ENCODE results near the gene NRBF2. TPM values are rescaled to one million over a fixed set of nuclear protein-coding genes. Genes with fewer than 3 reads are reported as not detected.

NRBF2 gene
- total and polyA plus RNA-seq, 2 experiments from 2014 or later = 22.9 to 38.3 TPM

DNA sequence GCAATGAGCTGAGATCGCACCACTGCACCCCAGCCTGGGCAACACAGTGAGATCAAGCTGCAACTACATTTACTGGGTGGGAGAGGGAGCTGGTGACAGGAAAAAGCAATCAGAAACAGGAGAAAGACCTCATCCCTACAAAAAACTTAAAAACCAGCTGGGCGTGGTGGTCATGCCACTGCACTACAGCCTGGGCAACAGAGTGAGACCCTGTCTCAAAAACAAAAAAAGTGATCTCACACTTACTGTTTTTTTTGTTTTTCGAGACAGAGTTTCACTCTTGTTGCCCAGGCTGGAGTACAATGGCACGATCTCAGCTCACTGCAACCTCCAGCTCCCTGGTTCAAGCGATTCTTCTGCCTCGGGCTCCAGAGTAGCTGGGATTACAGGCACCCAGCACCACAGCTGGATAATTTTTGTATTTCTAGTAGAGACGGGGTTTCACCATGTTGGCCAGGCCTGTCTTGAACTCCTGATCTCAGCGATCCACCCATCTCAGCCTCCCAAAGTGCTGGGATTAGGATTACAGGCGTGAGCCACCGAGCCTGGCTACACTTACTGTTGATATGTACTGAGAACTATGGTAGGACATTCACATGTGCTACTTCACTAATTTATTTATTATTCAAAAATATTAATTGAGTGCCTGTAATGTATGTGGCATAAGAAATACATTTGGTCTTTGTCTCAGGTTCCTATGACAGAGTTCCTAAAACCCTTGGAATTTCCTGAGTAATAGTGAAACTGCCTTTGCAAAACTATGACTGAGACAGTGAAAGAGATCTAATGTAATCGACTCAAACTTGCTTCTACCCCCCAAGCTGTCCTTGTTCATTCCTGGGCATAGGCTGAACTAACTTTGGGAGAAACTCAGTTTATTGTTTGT lies 27.7 kb upstream of the NRBF2 start:
- 0 out of 2 replicates have a peak overlapping the region, but pooled peaks have one; percentile 38 for H3K4me2 ChIP-seq
- peak overlapping the region; percentile 85 for H2AFZ ChIP-seq

More for the DNA sequence above, 27.7 kb upstream of the NRBF2 start:
- H3K4me1 ChIP-seq (ENCODE audit: insufficient read depth) = peaks cover 11% of the 10 kb centered on the region
- ATAC-seq = no peak
- no peaks in the 10 kb centered on the region for H3K36me3 ChIP-seq (ENCODE audit: insufficient read depth)
- no peak for DNase-seq (ENCODE audit: low spot score)
- Mint-ChIP-seq H3K27ac (no peak overlapping the region), H3K9me3 (no peaks in the 10 kb centered on the region; the same call in 1 of the 3 replicates), H3K27me3 (ENCODE audit: insufficient read depth, low read depth, poor library complexity) (peaks cover 5% of the 10 kb centered on the region), H3K4me3 (no peak overlapping the region), H3K4me1 (peaks cover 18% of the 10 kb centered on the region), H3K36me3 (ENCODE audit: low read depth) (no peaks in the 10 kb centered on the region)
- H3K27me3 ChIP-seq (ENCODE audit: insufficient read depth) = no peaks in the 10 kb centered on the region
- H3K4me3 ChIP-seq = no peak overlapping the region
- no peaks in the 10 kb centered on the region for H3K79me2 ChIP-seq (replicated peaks; ENCODE audit: insufficient read depth)
- no peaks in the 10 kb centered on the region for H3K9me2 ChIP-seq (ENCODE audit: insufficient read depth)
- no peak overlapping the region for H3K27ac ChIP-seq (ENCODE audit: low read depth)
- H4K20me1 ChIP-seq (replicated peaks; ENCODE audit: insufficient read depth) = no peaks in the 10 kb centered on the region
- no peaks in the 10 kb centered on the region for H3F3A ChIP-seq (replicated peaks; ENCODE audit: low read depth)
- TF ChIP-seq EZH2phosphoT487 (IDR thresholded peaks at IDR 0.05; ENCODE audit: unreplicated experiment) = no peak
- TF ChIP-seq STAT1 (IDR thresholded peaks at IDR 0.05; ENCODE audit: unreplicated experiment) = no peak
- TF ChIP-seq POLR2AphosphoS5 (IDR thresholded peaks at IDR 0.05; ENCODE audit: low read depth) = no peak
- TF ChIP-seq, protein P1, sequence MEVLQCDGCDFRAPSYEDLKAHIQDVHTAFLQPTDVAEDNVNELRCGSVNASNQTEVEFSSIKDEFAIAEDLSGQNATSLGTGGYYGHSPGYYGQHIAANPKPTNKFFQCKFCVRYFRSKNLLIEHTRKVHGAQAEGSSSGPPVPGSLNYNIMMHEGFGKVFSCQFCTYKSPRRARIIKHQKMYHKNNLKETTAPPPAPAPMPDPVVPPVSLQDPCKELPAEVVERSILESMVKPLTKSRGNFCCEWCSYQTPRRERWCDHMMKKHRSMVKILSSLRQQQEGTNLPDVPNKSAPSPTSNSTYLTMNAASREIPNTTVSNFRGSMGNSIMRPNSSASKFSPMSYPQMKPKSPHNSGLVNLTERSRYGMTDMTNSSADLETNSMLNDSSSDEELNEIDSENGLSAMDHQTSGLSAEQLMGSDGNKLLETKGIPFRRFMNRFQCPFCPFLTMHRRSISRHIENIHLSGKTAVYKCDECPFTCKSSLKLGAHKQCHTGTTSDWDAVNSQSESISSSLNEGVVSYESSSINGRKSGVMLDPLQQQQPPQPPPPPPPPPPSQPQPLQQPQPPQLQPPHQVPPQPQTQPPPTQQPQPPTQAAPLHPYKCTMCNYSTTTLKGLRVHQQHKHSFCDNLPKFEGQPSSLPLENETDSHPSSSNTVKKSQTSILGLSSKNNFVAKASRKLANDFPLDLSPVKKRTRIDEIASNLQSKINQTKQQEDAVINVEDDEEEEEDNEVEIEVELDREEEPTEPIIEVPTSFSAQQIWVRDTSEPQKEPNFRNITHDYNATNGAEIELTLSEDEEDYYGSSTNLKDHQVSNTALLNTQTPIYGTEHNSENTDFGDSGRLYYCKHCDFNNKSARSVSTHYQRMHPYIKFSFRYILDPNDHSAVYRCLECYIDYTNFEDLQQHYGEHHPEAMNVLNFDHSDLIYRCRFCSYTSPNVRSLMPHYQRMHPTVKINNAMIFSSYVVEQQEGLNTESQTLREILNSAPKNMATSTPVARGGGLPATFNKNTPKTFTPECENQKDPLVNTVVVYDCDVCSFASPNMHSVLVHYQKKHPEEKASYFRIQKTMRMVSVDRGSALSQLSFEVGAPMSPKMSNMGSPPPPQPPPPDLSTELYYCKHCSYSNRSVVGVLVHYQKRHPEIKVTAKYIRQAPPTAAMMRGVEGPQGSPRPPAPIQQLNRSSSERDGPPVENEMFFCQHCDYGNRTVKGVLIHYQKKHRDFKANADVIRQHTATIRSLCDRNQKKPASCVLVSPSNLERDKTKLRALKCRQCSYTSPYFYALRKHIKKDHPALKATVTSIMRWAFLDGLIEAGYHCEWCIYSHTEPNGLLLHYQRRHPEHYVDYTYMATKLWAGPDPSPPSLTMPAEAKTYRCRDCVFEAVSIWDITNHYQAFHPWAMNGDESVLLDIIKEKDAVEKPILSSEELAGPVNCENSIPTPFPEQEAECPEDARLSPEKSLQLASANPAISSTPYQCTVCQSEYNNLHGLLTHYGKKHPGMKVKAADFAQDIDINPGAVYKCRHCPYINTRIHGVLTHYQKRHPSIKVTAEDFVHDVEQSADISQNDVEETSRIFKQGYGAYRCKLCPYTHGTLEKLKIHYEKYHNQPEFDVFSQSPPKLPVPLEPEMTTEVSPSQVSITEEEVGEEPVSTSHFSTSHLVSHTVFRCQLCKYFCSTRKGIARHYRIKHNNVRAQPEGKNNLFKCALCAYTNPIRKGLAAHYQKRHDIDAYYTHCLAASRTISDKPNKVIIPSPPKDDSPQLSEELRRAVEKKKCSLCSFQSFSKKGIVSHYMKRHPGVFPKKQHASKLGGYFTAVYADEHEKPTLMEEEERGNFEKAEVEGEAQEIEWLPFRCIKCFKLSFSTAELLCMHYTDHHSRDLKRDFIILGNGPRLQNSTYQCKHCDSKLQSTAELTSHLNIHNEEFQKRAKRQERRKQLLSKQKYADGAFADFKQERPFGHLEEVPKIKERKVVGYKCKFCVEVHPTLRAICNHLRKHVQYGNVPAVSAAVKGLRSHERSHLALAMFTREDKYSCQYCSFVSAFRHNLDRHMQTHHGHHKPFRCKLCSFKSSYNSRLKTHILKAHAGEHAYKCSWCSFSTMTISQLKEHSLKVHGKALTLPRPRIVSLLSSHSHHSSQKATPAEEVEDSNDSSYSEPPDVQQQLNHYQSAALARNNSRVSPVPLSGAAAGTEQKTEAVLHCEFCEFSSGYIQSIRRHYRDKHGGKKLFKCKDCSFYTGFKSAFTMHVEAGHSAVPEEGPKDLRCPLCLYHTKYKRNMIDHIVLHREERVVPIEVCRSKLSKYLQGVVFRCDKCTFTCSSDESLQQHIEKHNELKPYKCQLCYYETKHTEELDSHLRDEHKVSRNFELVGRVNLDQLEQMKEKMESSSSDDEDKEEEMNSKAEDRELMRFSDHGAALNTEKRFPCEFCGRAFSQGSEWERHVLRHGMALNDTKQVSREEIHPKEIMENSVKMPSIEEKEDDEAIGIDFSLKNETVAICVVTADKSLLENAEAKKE (CRISPR knock-in tag; IDR thresholded peaks at IDR 0.05) = no peak
- TF ChIP-seq, protein P2, sequence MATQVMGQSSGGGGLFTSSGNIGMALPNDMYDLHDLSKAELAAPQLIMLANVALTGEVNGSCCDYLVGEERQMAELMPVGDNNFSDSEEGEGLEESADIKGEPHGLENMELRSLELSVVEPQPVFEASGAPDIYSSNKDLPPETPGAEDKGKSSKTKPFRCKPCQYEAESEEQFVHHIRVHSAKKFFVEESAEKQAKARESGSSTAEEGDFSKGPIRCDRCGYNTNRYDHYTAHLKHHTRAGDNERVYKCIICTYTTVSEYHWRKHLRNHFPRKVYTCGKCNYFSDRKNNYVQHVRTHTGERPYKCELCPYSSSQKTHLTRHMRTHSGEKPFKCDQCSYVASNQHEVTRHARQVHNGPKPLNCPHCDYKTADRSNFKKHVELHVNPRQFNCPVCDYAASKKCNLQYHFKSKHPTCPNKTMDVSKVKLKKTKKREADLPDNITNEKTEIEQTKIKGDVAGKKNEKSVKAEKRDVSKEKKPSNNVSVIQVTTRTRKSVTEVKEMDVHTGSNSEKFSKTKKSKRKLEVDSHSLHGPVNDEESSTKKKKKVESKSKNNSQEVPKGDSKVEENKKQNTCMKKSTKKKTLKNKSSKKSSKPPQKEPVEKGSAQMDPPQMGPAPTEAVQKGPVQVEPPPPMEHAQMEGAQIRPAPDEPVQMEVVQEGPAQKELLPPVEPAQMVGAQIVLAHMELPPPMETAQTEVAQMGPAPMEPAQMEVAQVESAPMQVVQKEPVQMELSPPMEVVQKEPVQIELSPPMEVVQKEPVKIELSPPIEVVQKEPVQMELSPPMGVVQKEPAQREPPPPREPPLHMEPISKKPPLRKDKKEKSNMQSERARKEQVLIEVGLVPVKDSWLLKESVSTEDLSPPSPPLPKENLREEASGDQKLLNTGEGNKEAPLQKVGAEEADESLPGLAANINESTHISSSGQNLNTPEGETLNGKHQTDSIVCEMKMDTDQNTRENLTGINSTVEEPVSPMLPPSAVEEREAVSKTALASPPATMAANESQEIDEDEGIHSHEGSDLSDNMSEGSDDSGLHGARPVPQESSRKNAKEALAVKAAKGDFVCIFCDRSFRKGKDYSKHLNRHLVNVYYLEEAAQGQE (IDR thresholded peaks at IDR 0.05; ENCODE audit: unreplicated experiment) = no peak
- no peak for TF ChIP-seq EZH2 (IDR thresholded peaks at IDR 0.05; ENCODE audit: low read depth, unreplicated experiment)
- no peak for TF ChIP-seq JUNB (IDR thresholded peaks at IDR 0.05; ENCODE audit: unreplicated experiment)
- no peak for TF ChIP-seq NANOG (IDR thresholded peaks at IDR 0.05; ENCODE audit: borderline replicate concordance)
